ENCODE results near the gene CARF. TPM values are rescaled to one million over a fixed set of nuclear protein-coding genes. Genes with fewer than 3 reads are reported as not detected.
"Not testable (repeated sequence)": the region's sequence is repeated elsewhere in the genome, so short reads cannot be mapped to it uniquely, and the experiment has no call there.

CARF gene
- total RNA-seq, 2 experiments from 2014 or later: 5.0 to 5.7 TPM

DNA sequence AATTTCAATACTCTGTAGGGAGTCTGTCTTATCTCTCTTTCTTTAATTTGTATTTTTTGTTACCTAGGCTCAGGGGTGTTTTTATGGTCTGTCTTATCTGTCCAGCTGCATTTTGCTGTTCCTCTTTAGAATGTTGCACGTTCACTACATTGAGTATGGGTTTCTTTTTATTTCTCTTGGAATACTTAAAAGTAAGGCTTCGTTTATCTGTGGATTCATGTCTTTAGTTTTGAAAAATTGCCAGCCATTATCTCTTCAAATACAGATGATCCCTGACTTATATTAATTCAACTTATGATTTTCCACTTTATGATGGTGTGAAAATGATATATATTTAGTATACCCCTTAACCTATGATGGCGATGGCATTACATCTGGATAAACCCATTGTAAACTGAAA lies 26.9 kb downstream of the CARF start:
- ChIA-PET POLR2A (no interaction called here), CTCF (no interaction called here)
- no peaks in the 10 kb centered on the region for H3K27me3 Mint-ChIP-seq
- DNase-seq: no peak
- H3K4me1 Mint-ChIP-seq (ENCODE audit: low read depth): no peaks in the 10 kb centered on the region
- no peaks in the 10 kb centered on the region for H3K9me3 Mint-ChIP-seq
- intact Hi-C loops (cut with micrococcal nuclease): no loop called here
- no peak overlapping the region for H3K27ac Mint-ChIP-seq
- no peak overlapping the region for H3K4me3 Mint-ChIP-seq
- TF ChIP-seq, protein P1, sequence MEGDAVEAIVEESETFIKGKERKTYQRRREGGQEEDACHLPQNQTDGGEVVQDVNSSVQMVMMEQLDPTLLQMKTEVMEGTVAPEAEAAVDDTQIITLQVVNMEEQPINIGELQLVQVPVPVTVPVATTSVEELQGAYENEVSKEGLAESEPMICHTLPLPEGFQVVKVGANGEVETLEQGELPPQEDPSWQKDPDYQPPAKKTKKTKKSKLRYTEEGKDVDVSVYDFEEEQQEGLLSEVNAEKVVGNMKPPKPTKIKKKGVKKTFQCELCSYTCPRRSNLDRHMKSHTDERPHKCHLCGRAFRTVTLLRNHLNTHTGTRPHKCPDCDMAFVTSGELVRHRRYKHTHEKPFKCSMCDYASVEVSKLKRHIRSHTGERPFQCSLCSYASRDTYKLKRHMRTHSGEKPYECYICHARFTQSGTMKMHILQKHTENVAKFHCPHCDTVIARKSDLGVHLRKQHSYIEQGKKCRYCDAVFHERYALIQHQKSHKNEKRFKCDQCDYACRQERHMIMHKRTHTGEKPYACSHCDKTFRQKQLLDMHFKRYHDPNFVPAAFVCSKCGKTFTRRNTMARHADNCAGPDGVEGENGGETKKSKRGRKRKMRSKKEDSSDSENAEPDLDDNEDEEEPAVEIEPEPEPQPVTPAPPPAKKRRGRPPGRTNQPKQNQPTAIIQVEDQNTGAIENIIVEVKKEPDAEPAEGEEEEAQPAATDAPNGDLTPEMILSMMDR (IDR thresholded peaks at IDR 0.05): no peak
- peaks cover 10% of the 10 kb centered on the region for H3K36me3 Mint-ChIP-seq (ENCODE audit: low read depth)
- no peak for ATAC-seq

DNA sequence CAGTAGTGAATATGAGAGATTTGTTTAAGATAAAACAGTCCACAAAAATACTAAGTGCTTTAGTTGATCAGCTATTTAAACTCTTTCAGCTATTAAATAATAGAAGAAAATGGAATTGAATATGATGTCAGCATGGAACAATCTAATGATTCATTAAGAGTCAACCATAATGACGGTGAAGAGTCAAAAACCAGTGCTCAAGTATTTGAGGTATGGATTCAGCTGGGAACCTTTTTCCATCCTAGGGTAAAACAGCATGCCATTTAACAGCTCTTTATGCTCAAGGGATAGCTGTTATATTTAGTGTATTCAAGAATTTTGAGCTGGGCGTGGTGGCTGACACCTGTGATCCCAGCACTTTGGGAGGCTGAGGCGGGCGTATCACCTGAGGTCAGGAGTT lies 29.7 kb downstream of the CARF start:
- intact Hi-C loops (cut with micrococcal nuclease): no loop called here
- H3K27me3 Mint-ChIP-seq: no peaks in the 10 kb centered on the region
- H3K9me3 Mint-ChIP-seq: peaks cover 6% of the 10 kb centered on the region
- peaks cover 27% of the 10 kb centered on the region for H3K36me3 Mint-ChIP-seq (ENCODE audit: low read depth)
- H3K27ac Mint-ChIP-seq: no peak overlapping the region
- POLR2A ChIA-PET: interaction anchor here (0.6 kb wide), 2 partner anchors 30 to 1138 kb away, joined by 3 read pairs; partner anchors contain the start of gene WDR12
- H3K4me1 Mint-ChIP-seq (ENCODE audit: low read depth): peaks cover 5% of the 10 kb centered on the region
- ATAC-seq (no peak), DNase-seq (no peak)
- TF ChIP-seq, protein P1 (IDR thresholded peaks at IDR 0.05): no peak
- CTCF ChIA-PET: no interaction called here
- H3K4me3 Mint-ChIP-seq: no peak overlapping the region

- TF ChIP-seq, protein P1 (IDR thresholded peaks at IDR 0.05): no peak
- no peak overlapping the region for H3K27ac Mint-ChIP-seq
- intact Hi-C loops (cut with micrococcal nuclease): no loop called here
- peaks cover 18% of the 10 kb centered on the region for H3K9me3 Mint-ChIP-seq
- peaks cover 28% of the 10 kb centered on the region for H3K36me3 Mint-ChIP-seq (ENCODE audit: low read depth)
- no peak overlapping the region for H3K4me3 Mint-ChIP-seq
- DNase-seq: no peak
- POLR2A ChIA-PET: no interaction called here
- peaks cover 5% of the 10 kb centered on the region for H3K4me1 Mint-ChIP-seq (ENCODE audit: low read depth)
- CTCF ChIA-PET: no interaction called here
- ATAC-seq: no peak
- no peaks in the 10 kb centered on the region for H3K27me3 Mint-ChIP-seq
Observed at GRCh38 chr2:202944408-202944807, 32.3 kb downstream of the CARF start.

DNA sequence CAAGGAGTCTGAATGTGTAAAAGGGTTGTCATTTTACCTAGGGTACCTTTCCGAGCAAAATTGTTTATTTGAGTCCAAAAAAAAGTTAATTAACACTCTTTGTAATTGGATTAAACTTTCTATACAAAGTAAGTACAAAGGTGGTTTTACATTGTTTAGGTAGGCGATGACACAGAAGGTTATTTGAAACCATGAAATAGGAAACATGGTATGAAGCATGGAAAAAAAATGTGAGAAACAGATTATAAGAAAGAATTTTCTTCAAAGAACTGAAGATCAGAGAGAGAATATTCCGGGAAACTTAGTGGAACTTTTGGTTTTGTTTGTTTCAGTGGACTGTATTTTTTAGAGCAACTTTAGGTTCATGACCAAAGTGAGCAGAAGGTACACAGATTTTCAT lies 32.7 kb downstream of the CARF start:
- ATAC-seq (no peak), DNase-seq (no peak)
- Mint-ChIP-seq H3K27me3 (no peaks in the 10 kb centered on the region), H3K9me3 (peaks cover 18% of the 10 kb centered on the region), H3K27ac (no peak overlapping the region), H3K4me3 (no peak overlapping the region), H3K36me3 (ENCODE audit: low read depth) (peaks cover 28% of the 10 kb centered on the region), H3K4me1 (ENCODE audit: low read depth) (peaks cover 5% of the 10 kb centered on the region)
- intact Hi-C loops (cut with micrococcal nuclease): no loop called here
- ChIA-PET CTCF (no interaction called here), POLR2A (no interaction called here)
- TF ChIP-seq, protein P1 (IDR thresholded peaks at IDR 0.05): no peak

DNA sequence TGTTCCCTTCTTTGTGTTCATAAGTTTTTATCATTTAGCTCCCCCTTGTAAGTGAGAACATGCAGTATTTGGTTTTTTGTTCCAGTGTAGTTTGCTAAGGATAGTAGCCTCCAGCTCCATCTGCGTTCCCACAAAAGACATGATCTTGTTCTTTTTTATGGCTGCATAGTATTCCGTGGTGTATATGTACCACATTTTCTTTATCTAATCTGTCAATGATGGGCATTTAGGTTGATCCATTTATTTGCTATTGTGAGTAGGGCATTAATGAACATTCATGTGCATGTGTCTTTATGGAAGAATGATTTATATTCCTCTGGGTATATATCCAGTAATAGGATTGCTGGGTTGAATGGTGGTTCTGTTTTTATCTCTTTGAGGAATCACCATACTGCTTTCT lies 33.4 kb downstream of the CARF start:
- Mint-ChIP-seq H3K36me3 (ENCODE audit: low read depth) (peaks cover 28% of the 10 kb centered on the region), H3K4me1 (ENCODE audit: low read depth) (peaks cover 5% of the 10 kb centered on the region), H3K9me3 (peaks cover 18% of the 10 kb centered on the region), H3K27me3 (no peaks in the 10 kb centered on the region), H3K4me3 (no peak overlapping the region), H3K27ac (no peak overlapping the region)
- DNase-seq (no peak), ATAC-seq (no peak)
- intact Hi-C loops (cut with micrococcal nuclease): no loop called here
- ChIA-PET CTCF (interaction anchor here (0.6 kb wide), 1 partner anchor 40 kb away, joined by 3 read pairs; no protein-coding TSS in a partner anchor), POLR2A (no interaction called here)
- TF ChIP-seq, protein P1 (IDR thresholded peaks at IDR 0.05): no peak

GRCh38 chr2:202949333-202949732 lies 37.3 kb downstream of the CARF start:
- POLR2A ChIA-PET: interaction anchor here (0.6 kb wide), 1 partner anchor 51 kb away, joined by 3 read pairs; no protein-coding TSS in a partner anchor
- intact Hi-C loops (cut with micrococcal nuclease); H3K4me1 Mint-ChIP-seq (ENCODE audit: low read depth); H3K4me3 Mint-ChIP-seq; DNase-seq; CTCF ChIA-PET; H3K27ac Mint-ChIP-seq; H3K27me3 Mint-ChIP-seq; ATAC-seq: not testable (repeated sequence)
- Mint-ChIP-seq H3K9me3 (peaks cover 18% of the 10 kb centered on the region), H3K36me3 (ENCODE audit: low read depth) (peaks cover 27% of the 10 kb centered on the region)
